Measurements from ENCODE around the gene COL18A1. TPM values are rescaled to one million over a fixed set of nuclear protein-coding genes. Genes with fewer than 3 reads are reported as not detected.
"Not testable (repeated sequence)": the region's sequence is repeated elsewhere in the genome, so short reads cannot be mapped to it uniquely, and the experiment has no call there.

Gene COL18A1
- total and polyA plus RNA-seq, 10 donors, result 35.0 to 208 (median 86.4) TPM

GRCh38 chr21:45436351-45437065 is 31.5 kb downstream of the COL18A1 start:
- TF ChIP-seq CTCF (IDR thresholded peaks at IDR 0.05 in 8 of 11, conservative IDR thresholded peaks at IDR 0.05 in 3 of 11), result no peak
- no peak for TF ChIP-seq POLR2A (IDR thresholded peaks at IDR 0.05)
- TF ChIP-seq POLR2AphosphoS5 (IDR thresholded peaks at IDR 0.05), result no peak
- Histone ChIP-seq H3K4me3 (no peak overlapping the region), H3K4me1 (peaks cover 9 to 71% (median 42%) of the 10 kb centered on the region in 6 donors), H3K27me3 (replicated peaks in 1 of 7) (peaks cover 0 to 44% (median 0%) of the 10 kb centered on the region in 7 donors), H3K36me3 (no peaks in the 10 kb centered on the region), H3K9me3 (no peaks in the 10 kb centered on the region), H3K27ac (peak overlapping the region in 2 of 8 donors; percentile 21 to 23)
- no peak for DNase-seq
- intact Hi-C loops (cut with DNase I; ENCODE audit: low total_unique reads), result loop anchor here (5.0 kb wide), 1 partner anchor 294 kb away; no protein-coding TSS in a partner anchor
- 51 to 65% (median 53%) methylated on average over 16 to 18 of the region's 18 CpGs for WGBS, 5 donors

- H3K9me3 ChIP-seq, H3K27ac ChIP-seq, DNase-seq, H3K36me3 ChIP-seq, H3K4me3 ChIP-seq: not testable (repeated sequence)
- Histone ChIP-seq H3K4me1 (peaks cover 9 to 58% (median 34%) of the 10 kb centered on the region in 6 donors), H3K27me3 (replicated peaks in 1 of 7) (peaks cover 0 to 35% (median 0%) of the 10 kb centered on the region in 7 donors)
- intact Hi-C loops (cut with DNase I; ENCODE audit: low total_unique reads), result loop anchor here (2.0 to 5.0 kb wide), 2 partner anchors 145 to 296 kb away; no protein-coding TSS in a partner anchor
Measured at GRCh38 chr21:45437844-45438243, 32.9 kb downstream of the COL18A1 start.

- TF ChIP-seq POLR2AphosphoS5 (IDR thresholded peaks at IDR 0.05), result no peak
- no peak for TF ChIP-seq POLR2A (IDR thresholded peaks at IDR 0.05)
- TF ChIP-seq CTCF (IDR thresholded peaks at IDR 0.05 in 8 of 11, conservative IDR thresholded peaks at IDR 0.05 in 3 of 11), result no peak
- H3K9me3 ChIP-seq, result no peaks in the 10 kb centered on the region
- peaks cover 9 to 51% (median 30%) of the 10 kb centered on the region in 6 donors for H3K4me1 ChIP-seq
- 60 to 72% (median 63%) methylated on average over 24 to 26 of the region's 26 CpGs for WGBS, 5 donors
- peaks cover 0 to 35% (median 0%) of the 10 kb centered on the region in 7 donors for H3K27me3 ChIP-seq (replicated peaks in 1 of 7)
- no peaks in the 10 kb centered on the region for H3K36me3 ChIP-seq
- intact Hi-C loops (cut with DNase I; ENCODE audit: low total_unique reads), result loop anchor here (2.0 to 5.0 kb wide), 2 partner anchors 146 to 296 kb away; no protein-coding TSS in a partner anchor
- H3K4me3 ChIP-seq, result peak overlapping the region in 5 of 8 donors; percentile 2 to 61 (median 13)
- H3K27ac ChIP-seq, result peak overlapping the region; percentile 53 to 84 (median 79)
- DNase-seq, result peak; percentile 71
Measured at GRCh38 chr21:45438391-45439145, 33.6 kb downstream of the COL18A1 start.

- no peaks in the 10 kb centered on the region for H3K36me3 ChIP-seq
- H3K27me3 ChIP-seq (replicated peaks in 1 of 7), result peaks cover 0 to 29% (median 0%) of the 10 kb centered on the region in 7 donors
- peak; percentile 95 for DNase-seq
- peak overlapping the region in 7 of 8 donors; percentile 1 to 61 (median 13) for H3K4me3 ChIP-seq
- WGBS, 5 donors, result 6 to 21% (median 14%) methylated on average over 21 to 58 of the region's 58 CpGs
- intact Hi-C loops (cut with DNase I; ENCODE audit: low total_unique reads), result loop anchor here (2.0 to 5.0 kb wide), 2 partner anchors 147 to 297 kb away; no protein-coding TSS in a partner anchor
- peaks cover 9 to 45% (median 27%) of the 10 kb centered on the region in 6 donors for H3K4me1 ChIP-seq
- TF ChIP-seq POLR2AphosphoS5 (IDR thresholded peaks at IDR 0.05) (peak; percentile 75 to 90 (median 88)), POLR2A (IDR thresholded peaks at IDR 0.05) (no peak), CTCF (IDR thresholded peaks at IDR 0.05 in 8 of 11, conservative IDR thresholded peaks at IDR 0.05 in 3 of 11) (peak; percentile 93 to 100 (median 98))
- H3K9me3 ChIP-seq, result no peaks in the 10 kb centered on the region
- H3K27ac ChIP-seq, result peak overlapping the region; percentile 53 to 84 (median 79)
Measured at GRCh38 chr21:45439161-45439872, 34.4 kb downstream of the COL18A1 start.

All from spleen (tissue), 11 donors.